NOMO-1 treated with dmso at 0.1 percent for 144 hours (cell line): ENCODE data around the gene SMIM41.

ENCODE experiments used
- DNase-seq: peaks from one replicate; lab custom pipeline; 2025; ENCODE audit not compliant: unreplicated experiment; lab: John Stamatoyannopoulos, UW

Gene SMIM41

DNA sequence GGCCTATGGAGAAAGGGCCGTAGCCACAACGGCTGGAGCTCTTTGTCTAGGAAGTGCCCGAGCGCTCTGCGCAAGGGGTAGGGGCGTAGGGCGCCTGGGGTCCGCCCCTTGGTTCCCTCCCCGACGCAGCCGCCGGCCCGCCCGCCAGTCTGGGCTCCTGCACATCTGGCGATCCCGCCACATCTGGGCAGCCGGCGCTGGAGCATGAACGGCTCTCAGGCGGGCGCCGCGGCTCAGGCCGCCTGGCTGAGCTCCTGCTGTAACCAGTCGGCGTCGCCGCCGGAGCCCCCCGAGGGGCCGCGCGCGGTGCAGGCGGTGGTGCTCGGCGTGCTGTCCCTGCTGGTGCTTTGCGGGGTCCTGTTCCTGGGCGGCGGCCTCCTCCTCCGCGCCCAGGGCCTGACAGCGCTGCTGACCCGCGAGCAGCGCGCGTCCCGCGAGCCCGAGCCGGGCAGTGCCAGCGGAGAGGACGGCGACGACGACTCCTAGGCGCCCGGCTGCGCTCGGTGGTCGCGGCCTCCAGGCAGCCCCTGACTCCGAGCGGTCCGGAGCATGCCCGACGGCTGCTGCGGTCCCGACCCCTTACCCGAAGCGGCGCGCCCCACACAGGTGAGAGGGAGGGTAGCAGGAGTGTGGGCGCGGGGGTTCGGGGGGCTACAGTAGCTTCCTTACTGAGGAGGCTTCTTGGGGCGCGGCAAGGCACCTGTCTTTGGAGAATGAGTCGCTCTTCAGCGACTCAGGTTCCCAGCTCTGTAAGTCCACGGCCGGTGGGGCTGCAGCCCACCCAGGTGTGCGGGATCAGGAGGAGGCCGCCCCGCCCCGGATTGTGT lies at the start of gene SMIM41:
Gene SMIM41 (plus strand): TSS at position 129 of the 827 bp plus-strand sequence. CDS start 76 bp downstream, at position 205.
- no peak for DNase-seq

DNA sequence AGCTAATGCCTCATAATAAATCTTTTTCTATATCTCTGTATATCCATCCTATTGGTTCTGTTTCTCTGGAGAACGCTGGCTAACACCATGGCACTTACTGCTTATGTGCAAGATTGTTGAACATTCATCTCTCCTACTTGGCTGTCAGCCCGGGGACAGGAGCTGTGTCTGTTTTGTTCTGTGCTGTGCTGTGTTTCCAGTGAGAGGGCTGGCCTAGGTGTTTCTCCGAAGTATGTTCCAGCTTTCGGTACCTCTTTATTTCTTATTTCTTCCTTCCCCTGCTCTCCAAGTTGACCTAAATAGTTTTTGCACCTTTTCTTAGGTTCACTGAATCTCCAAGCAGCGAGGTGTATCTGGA lies 47.1 kb upstream of the SMIM41 start:
- no peak for DNase-seq

GRCh38 chr12:52032804-52033445 lies 46.6 kb upstream of the SMIM41 start:
- peak; percentile 96 for DNase-seq

- no peak for DNase-seq
Observed at GRCh38 chr12:52033446-52034140, 45.9 kb upstream of the SMIM41 start.

GRCh38 chr12:52035190-52035589 lies 44.3 kb upstream of the SMIM41 start:
- no peak for DNase-seq

DNA sequence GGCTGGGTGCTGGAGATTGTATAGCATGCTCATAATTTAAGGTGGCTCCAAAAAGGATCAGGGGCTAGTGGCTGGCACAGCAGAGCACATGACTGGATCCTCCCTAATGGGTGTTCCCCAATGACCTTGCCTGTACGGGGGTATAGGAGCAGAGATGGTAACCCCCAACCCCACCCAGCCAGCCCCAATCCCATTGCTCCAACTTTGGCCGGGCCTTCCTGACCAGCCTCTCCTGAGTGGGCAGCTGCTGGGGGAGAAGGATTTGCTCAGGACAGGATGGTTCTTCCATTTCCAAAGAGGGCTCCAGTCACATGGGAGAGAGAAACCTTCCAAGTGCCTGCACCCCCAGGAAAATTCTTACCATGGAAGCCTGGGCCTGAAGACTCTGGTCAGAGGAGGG lies 43.6 kb upstream of the SMIM41 start:
- no peak for DNase-seq

- DNase-seq = peak; percentile 33
Observed at GRCh38 chr12:52036587-52037171, 42.8 kb upstream of the SMIM41 start.

GRCh38 chr12:52037248-52037861 lies 42.1 kb upstream of the SMIM41 start:
- no peak for DNase-seq

GRCh38 chr12:52038447-52038846 lies 41.1 kb upstream of the SMIM41 start:
- DNase-seq = no peak

GRCh38 chr12:52041035-52041434 lies 38.5 kb upstream of the SMIM41 start:
- DNase-seq = no peak

GRCh38 chr12:52041695-52042123 lies 37.8 kb upstream of the SMIM41 start:
- no peak for DNase-seq

DNA sequence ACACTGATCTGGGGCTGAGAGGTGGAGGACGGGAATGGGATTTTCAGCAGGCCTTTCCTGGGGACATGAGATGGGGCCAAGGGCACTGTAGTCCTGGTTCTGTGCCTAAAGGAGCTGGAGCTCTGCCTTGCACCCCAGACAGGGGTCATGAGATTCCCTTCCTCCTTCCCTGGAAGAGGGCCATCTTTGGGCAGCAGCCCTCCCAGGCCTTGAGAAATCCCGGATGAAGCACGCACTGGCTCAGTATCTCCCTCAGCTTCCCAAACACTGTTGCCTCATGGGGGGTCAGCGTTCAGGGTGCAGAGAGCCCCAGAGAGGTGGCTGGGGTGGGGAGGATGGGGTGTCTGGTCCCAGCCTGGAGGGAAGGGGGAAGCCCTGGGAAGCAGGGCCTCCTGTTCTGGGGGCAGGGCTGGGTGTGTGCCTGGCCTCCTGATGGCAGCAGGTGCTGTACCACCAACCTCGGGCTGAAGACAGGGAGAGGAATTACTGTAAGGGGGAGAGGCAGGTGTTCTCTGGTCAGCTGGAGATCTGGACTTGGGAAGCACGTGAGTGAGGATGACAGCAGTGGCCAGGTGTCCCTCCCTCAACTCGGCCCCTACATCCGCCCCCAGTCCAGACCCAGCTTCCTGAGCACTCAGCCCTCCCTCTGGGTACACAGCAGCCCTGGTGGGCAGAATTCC lies 36.7 kb upstream of the SMIM41 start:
- DNase-seq = no peak

DNA sequence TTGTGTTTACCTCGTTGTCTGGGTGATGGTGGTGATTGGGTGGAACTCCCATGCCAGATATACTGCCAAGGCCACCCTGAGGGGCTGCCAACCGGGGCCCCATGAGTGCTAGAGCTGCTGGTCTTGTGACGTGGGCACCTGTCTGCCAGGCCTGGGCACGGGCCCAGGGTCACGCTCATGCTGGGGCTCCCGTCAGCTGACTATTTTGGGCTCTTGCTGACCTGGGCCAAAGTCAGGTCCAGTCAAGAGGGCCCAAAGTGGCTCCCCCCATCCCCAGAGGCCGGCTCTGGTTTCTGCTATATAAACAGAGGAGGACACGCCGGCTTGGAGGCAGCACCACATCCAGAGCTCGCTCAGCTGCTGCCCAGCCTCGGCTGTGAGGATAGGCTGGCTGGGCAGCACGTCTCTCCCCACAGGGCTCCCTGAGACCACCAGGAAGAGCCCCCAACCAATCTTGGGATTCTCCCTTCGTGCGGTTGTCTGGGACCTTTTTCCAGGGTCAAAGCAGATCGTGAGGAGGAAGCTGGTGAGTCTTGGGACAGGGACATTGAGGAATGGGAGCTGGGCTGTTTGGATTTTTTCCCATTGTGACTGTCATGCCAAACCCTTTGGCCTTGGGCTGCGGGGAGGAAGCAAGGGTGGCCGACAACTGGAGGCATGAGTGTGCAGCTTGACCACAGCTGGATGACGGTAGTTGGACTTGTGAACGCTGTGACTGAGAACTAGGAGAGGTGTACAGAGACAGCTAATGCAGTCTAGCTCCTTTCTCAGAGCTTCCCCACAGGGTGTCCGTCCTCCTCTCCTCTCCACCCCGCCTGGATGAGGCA lies 35.9 kb upstream of the SMIM41 start:
- DNase-seq = no peak

DNA sequence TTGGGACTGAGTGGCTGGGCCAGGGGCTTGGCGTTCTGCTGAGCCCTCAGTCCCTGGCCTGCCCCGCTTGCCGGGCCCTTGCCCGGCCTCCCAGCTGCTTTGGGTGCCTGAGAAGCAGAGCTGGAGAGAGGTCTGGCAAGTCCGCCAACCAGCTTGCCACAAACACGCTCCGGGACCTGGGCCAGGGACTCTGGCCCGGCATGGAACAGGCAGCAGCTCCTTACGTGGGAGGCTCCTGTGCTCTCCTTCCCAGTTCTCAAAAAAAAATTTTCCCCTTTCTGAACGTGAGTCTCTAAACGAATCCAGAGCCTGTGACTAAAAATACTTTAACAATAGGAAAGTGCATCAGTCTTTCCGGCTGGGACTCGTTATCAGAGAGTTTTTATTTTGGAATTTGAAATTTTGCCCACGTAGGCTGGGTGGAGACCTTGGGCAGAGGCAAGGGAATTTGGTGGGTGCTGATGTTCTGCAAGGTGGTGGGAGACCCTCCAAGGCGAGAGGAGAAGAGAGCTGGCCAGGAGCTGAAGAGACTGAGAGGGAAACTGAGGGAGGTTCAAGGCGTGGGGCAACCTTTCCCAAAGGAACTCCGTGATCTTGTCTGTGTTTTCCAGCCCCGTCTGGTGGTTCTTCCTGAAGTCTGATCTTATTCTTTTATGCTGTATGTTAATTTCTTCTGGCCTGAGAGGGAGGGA lies 35.1 kb upstream of the SMIM41 start:
- no peak for DNase-seq

GRCh38 chr12:52045794-52046199 lies 33.7 kb upstream of the SMIM41 start:
- DNase-seq = peak; percentile 59

GRCh38 chr12:52046859-52047258 lies 32.6 kb upstream of the SMIM41 start:
- no peak for DNase-seq

DNA sequence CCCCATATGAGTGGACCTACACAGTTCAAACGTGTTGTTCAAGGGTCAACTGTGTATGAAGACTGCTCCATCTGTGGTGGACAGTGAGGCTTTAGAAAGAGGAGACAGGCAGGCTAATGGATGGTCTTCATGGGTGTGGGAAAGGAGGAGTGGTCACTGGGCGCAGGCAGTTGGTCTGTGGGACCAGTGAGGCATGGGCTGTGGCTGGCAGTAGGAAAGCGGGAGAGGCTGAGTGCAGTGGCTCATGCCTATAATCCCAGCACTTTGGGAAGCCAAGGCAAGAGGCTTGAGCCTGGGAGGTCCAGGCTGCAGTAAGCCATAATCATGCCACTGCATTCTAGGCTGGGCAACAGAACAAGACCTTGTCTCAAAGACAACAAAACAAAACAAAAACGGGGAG lies 30.2 kb upstream of the SMIM41 start:
- no peak for DNase-seq

DNA sequence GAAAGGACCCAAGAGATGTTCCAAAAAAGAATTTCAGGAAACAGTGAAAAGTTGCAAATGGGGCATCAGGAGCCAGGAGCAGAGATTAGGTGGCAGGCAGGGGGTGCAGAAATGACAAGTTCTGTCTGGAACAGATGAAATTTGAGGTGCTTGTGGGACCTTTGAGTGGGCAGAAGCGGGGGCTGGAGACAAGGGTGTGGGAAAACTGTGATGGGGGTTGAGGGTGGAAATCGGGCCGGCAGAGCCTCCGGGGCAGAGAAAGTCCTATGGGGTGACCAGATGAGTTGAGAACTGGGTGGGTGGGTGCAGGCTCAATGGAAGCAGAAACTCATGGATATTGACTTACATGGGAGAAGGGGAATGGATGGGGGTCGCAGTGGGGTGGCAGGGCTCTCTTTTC lies 29.8 kb upstream of the SMIM41 start:
- DNase-seq = no peak

- no peak for DNase-seq
Observed at GRCh38 chr12:52050116-52050757, 29.3 kb upstream of the SMIM41 start.
